K562 (cell line): Measurements from ENCODE around the gene SLCO2A1.

Source experiments
- ATF3 ChIP-seq, 2 experiments: fragments of 450-650 bp in 1 of 2; sonication (generic) in 1 of 2; formaldehyde crosslinking in 1 of 2; IDR thresholded peaks in 1 of 2; conservative IDR thresholded peaks in 1 of 2; 2 replicates each; pipeline versions ENCODE4 v1.6.1 to v1.8.1; 2016 to 2023; ENCODE audit warnings: mild to moderate bottlenecking in 2 of 2, moderate library complexity in 2 of 2, inconsistent platforms in 1 of 2, missing genetic modification reagents in 1 of 2
- CHD2 ChIP-seq: IDR thresholded peaks from 2 replicates; pipeline ENCODE4 v1.6.1; 2011; ENCODE audit warnings: low read depth, low read length
- CTCF ChIP-seq, 3 experiments: IDR thresholded peaks in 2 of 3; conservative IDR thresholded peaks in 1 of 3; 2 replicates each; pipeline ENCODE4 v1.5.1; 2011 to 2012; ENCODE audit warnings: low read length in 3 of 3, mild to moderate bottlenecking in 3 of 3, control low read depth in 2 of 3, improper control_type of control experiment in 1 of 3, inconsistent platforms in 1 of 3, low read depth in 1 of 3, mixed read lengths in 1 of 3, moderate library complexity in 1 of 3; ENCODE audit not compliant: insufficient read depth in 2 of 3
- HDAC2 ChIP-seq: fragments of 450-650 bp; IDR thresholded peaks from 2 replicates; pipeline ENCODE4 v1.6.1; 2016; ENCODE audit warnings: mild to moderate bottlenecking
- MLX ChIP-seq, 2 experiments: fragments of 450-650 bp in 1 of 2; sonication (generic) in 1 of 2; formaldehyde crosslinking; conservative IDR thresholded peaks; 2 replicates each; pipeline versions ENCODE4 v1.4.0 to v1.8.1; 2020 to 2022; ENCODE audit warnings: mild to moderate bottlenecking in 1 of 2, missing genetic modification reagents in 1 of 2
- NFIC ChIP-seq: fragments of 450-650 bp; IDR thresholded peaks from 2 replicates; pipeline ENCODE4 v1.6.1; 2017; ENCODE audit warnings: mild to moderate bottlenecking, inconsistent platforms
- POLR2A ChIP-seq: fragments of 450-650 bp; conservative IDR thresholded peaks from 2 replicates; pipeline ENCODE4 v1.6.1; 2016
- POU5F1 ChIP-seq: fragments of 150-350 bp; IDR thresholded peaks from 2 replicates; pipeline ENCODE4 v1.6.1; 2014; ENCODE audit warnings: borderline replicate concordance, low read length, low read depth, mild to moderate bottlenecking; ENCODE audit not compliant: partially characterized antibody
- RFX5 ChIP-seq: IDR thresholded peaks from 2 replicates; pipeline ENCODE4 v1.6.1; 2011; ENCODE audit warnings: low read depth, mild to moderate bottlenecking, improper control_type of control experiment, low read length
- THRB ChIP-seq: fragments of 450-650 bp; formaldehyde crosslinking; conservative IDR thresholded peaks from 2 replicates; pipeline ENCODE4 v1.4.0; 2022; ENCODE audit warnings: mild to moderate bottlenecking, missing genetic modification characterization
- ZBED1 ChIP-seq: IDR thresholded peaks from 2 replicates; pipeline ENCODE4 v1.6.1; 2014
- ZNF217 ChIP-seq: sonication (generic); formaldehyde crosslinking; IDR thresholded peaks from 2 replicates; pipeline ENCODE4 v1.8.0; 2022; ENCODE audit warnings: mild to moderate bottlenecking, missing genetic modification reagents
- ZNF274 ChIP-seq: IDR thresholded peaks from 2 replicates; pipeline ENCODE4 v1.6.1; 2011; ENCODE audit warnings: low read depth, mild to moderate bottlenecking, low read length, moderate library complexity, borderline replicate concordance
- ZNF431 ChIP-seq: sonication (generic); formaldehyde crosslinking; IDR thresholded peaks from 2 replicates; pipeline ENCODE4 v1.8.0; 2022; ENCODE audit warnings: mild to moderate bottlenecking, missing genetic modification reagents

- no peak for TF ChIP-seq CTCF (IDR thresholded peaks at IDR 0.05 in 2 of 3, conservative IDR thresholded peaks at IDR 0.05 in 1 of 3; ENCODE audit: insufficient read depth in 2 of 3, low read depth in 1 of 3, low read length in 3 of 3)
- no peak for TF ChIP-seq ZNF274
- no peak for TF ChIP-seq POLR2A
- no peak for TF ChIP-seq ATF3 (IDR thresholded peaks at IDR 0.05)
- TF ChIP-seq ATF3 (CRISPR knock-in tag; conservative IDR thresholded peaks at IDR 0.05), result no peak
- TF ChIP-seq HDAC2, result no peak
- no peak for TF ChIP-seq ZBED1
- TF ChIP-seq MLX (CRISPR knock-in tag; conservative IDR thresholded peaks at IDR 0.05), result no peak
- no peak for TF ChIP-seq NFIC
- TF ChIP-seq CHD2, result no peak
- TF ChIP-seq RFX5, result no peak
- TF ChIP-seq THRB (CRISPR knock-in tag), result no peak
- no peak for TF ChIP-seq ZNF217 (CRISPR knock-in tag)
- no peak for TF ChIP-seq POU5F1
- TF ChIP-seq ZNF431, result no peak
Observed at GRCh38 chr3:134014270-134014669, 15.5 kb downstream of the SLCO2A1 start.
